ENCODE data around the gene ARL3.

GRCh38 chr10:102631525-102632393, 82.4 kb downstream of the ARL3 start:
- TF ChIP-seq CTCF (IDR thresholded peaks at IDR 0.05; ENCODE audit: low read depth, low read length, poor library complexity, severe bottlenecking) (no peak), EZH2phosphoT487 (IDR thresholded peaks at IDR 0.05; ENCODE audit: borderline replicate concordance, low read length) (no peak)
